A549 treated with AZD9567 at 1 μM for 4 hours (cell line): ENCODE results near the gene IARS1. TPM values are rescaled to one million over a fixed set of nuclear protein-coding genes. Genes with fewer than 3 reads are reported as not detected.

Source experiments
- total RNA-seq: library from RNA; stranded (reverse); fragments of 200-300 nt; extraction: Qiagen RNA extraction; gene quantifications from 5 replicates; pipeline ENCODE4 v1.2.3, GENCODE V29; 2022; ENCODE audit not compliant: insufficient read depth

The IARS1 gene
- 88.0 to 147 TPM (median 96.8 TPM) in 5 replicates for total RNA-seq

DNA sequence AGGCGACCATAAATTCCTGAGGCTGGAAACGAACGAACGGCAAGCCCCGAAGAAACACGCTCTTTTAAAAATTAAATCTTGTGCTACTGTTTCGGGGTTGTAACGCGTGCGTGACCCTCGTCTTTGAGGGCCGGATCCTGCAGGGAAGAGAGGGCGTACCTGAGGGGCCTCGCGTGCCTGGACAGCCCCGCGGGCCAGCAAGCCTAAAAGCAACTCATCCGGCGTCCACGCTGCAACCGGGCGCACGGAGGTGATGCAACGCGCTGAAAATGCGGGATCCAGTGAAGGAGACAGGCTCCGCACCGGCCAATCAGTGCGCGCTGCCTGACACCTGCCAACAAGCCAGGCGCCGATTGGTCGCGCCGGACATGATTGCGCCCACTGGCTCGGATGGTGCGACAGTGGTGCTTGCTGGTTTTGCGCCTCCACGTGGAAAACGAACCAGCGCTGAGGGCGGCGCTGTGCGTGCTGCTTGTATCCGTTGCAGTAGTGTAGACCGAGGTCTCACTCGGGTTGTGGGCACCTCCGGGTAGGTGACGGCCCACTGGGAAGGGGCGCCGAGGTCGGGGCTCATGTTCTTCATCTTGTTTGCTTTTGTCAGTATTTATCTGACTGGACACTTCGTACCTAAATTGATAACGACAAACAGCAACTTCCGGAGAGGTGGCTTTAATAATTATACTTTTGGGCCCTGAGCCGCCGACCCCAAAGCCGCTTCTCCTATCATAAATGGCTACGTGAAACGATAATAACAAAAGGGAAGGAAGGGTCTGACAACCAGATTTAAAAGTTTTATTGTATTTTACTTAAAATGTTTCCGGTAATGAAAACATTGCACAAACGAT lies at the start of gene IARS1:
Gene IARS1, minus strand, starts transcription at position 246 of the 845 bp plus-strand sequence. CDS start 4,278 bp downstream, outside the sequence.

DNA sequence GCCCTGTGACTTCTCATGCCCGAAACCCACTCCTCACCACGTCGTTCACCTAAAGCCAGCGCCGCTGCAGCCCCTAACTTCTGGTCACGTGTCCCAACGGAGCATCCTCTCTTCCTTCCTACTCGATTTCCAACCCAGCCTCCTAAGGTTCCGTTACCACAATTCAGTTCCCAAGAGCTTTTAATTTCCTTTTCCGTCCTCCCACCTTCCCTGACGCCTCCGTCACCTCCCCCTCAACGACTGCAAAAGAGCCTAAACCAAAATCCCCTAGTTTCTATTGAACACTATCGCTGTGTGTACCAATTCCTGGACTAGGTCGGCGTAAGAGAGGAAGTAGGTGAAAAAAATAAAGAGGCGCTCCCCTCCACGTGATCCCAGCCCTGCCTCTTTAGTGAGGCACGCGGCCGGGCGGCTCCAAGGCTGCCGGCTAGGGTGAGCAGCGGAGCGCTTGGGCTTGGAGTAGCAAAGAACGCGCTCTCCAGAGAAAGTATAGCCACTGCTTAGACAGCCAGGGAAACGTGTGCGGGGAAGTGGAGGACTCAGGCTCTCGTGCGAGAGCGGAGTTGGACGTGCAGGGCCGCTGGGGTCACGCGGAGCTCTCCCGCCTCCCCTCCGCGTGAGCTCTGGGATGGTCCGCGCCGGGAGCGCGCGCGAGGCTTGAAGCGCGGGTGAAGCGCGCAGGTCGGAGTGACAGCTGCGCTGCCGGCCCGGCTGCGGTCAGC lies 31.9 kb upstream of the IARS1 start, which contains the start of the genes CENPP and NOL8:
Gene CENPP, plus strand, starts transcription at position 685 of the 722 bp plus-strand sequence.
Gene NOL8, minus strand, starts transcription at position 82 of the 722 bp plus-strand sequence. CDS start 1,189 bp downstream, outside the sequence.

Other genes with a start within 250 kb of the IARS1 start
- 56.1 to 79.6 TPM (median 67.1 TPM) in 5 replicates for gene SPTLC1, start 178.3 kb downstream of the IARS1 start, total RNA-seq
- gene NOL8, start 31.7 kb upstream of the IARS1 start, total RNA-seq = 29.6 to 42.7 TPM (median 31.8 TPM) in 5 replicates
- gene CENPP, start 32.3 kb upstream of the IARS1 start, total RNA-seq = 7.2 to 9.5 TPM (median 7.5 TPM) in 5 replicates
- not detected in 5 replicates for gene OGN, start 110.9 kb upstream of the IARS1 start, total RNA-seq
- not detected in 5 replicates for gene OMD, start 130.8 kb upstream of the IARS1 start, total RNA-seq
- gene ASPN, start 188.8 kb upstream of the IARS1 start, total RNA-seq = not detected in 5 replicates
- 0.08 to 0.15 TPM (median 0.13 TPM) in 4 of 5 replicates, not detected in the other for gene ECM2, start 242.3 kb upstream of the IARS1 start, total RNA-seq